ENCODE data around the gene PEF1. TPM values are rescaled to one million over a fixed set of nuclear protein-coding genes. Genes with fewer than 3 reads are reported as not detected.

Gene PEF1
- total RNA-seq, 1 experiment from 2014 or later, result 56.3 TPM

DNA sequence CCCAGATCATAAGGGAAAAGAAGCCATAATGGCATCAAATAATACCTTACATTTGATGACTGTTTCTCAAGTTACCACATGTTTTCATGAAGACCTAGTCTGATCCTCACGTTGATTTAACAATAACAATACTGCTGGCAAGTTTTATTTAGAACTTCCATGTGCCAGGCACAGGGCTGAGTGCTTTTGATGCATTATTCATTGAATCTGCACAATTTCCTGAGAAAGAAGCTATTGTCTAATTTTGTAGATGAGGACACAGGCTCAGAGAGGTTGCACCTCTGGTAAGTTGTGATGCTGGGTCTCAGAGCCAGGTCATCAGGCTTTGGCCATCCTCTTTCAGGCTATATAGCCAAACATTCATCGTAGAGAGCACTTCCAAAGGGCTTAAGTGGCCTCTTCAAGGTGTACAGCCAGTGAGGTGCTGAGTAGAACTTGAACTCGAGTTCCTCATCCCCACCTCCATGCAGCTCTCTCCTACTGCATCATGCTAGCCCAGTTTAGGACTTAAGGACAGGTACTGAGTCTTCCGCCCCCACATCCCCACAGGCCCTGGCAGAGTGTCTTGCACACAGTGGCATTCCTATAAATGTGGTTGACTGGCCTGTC is 8.3 kb upstream of the PEF1 start:
- CTCF ChIA-PET, result interaction anchor here (0.6 kb wide), 1 partner anchor 126 kb away, joined by 4 read pairs; no protein-coding TSS in a partner anchor
- no TSS peak for BruUV-seq (replicated peaks)
- intact Hi-C loops (cut with micrococcal nuclease; ENCODE audit: unreplicated experiment), result no loop called here
- POLR2A ChIA-PET (ENCODE audit: low non-redundant PET), result no interaction called here
- Histone ChIP-seq H3K27me3 (replicated peaks; ENCODE audit: insufficient read depth, low read depth, low read length, poor library complexity) (no peaks in the 10 kb centered on the region), H3K36me3 (ENCODE audit: insufficient read depth, low read length, poor library complexity, severe bottlenecking) (no peaks in the 10 kb centered on the region), H3K27ac (ENCODE audit: low read depth, low read length, poor library complexity, severe bottlenecking) (no peak overlapping the region), H3K9me3 (ENCODE audit: low read depth, low read length, poor library complexity, severe bottlenecking) (no peaks in the 10 kb centered on the region), H3K4me3 (ENCODE audit: low read depth, low read length, poor library complexity, severe bottlenecking) (no peak overlapping the region), H3K4me1 (ENCODE audit: insufficient read depth, low read length, poor library complexity, severe bottlenecking) (no peaks in the 10 kb centered on the region)
- TF ChIP-seq, protein P1, sequence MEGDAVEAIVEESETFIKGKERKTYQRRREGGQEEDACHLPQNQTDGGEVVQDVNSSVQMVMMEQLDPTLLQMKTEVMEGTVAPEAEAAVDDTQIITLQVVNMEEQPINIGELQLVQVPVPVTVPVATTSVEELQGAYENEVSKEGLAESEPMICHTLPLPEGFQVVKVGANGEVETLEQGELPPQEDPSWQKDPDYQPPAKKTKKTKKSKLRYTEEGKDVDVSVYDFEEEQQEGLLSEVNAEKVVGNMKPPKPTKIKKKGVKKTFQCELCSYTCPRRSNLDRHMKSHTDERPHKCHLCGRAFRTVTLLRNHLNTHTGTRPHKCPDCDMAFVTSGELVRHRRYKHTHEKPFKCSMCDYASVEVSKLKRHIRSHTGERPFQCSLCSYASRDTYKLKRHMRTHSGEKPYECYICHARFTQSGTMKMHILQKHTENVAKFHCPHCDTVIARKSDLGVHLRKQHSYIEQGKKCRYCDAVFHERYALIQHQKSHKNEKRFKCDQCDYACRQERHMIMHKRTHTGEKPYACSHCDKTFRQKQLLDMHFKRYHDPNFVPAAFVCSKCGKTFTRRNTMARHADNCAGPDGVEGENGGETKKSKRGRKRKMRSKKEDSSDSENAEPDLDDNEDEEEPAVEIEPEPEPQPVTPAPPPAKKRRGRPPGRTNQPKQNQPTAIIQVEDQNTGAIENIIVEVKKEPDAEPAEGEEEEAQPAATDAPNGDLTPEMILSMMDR (conservative IDR thresholded peaks at IDR 0.05; ENCODE audit: low read depth, low read length), result no peak
- no peak for TF ChIP-seq EZH2 (IDR thresholded peaks at IDR 0.05; ENCODE audit: borderline replicate concordance, low read depth, low read length, poor library complexity, severe bottlenecking)
- no peak for DNase-seq (ENCODE audit: low spot score)

DNA sequence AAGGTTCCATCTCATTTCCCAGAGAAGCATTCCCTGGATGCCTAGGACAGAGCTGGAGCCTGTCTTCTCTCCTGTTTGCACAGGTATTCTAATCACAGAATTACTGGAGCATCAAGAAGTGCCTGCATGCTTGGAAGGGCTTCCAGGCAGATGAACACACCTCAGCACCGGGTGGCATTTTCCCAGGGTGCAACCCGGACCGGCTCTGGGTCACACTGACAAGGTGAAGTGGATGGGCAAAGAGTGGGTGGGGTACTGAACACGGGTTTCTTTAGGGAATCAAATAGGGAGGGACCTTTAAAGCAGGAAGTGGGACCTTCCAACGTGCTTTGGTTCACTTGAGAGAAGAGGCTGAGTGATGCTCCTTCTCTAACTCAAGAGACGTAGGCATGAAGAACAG is 7.1 kb upstream of the PEF1 start:
- H3K36me3 ChIP-seq (ENCODE audit: insufficient read depth, low read length, poor library complexity, severe bottlenecking), result no peaks in the 10 kb centered on the region
- DNase-seq (ENCODE audit: low spot score), result no peak
- POLR2A ChIA-PET (ENCODE audit: low non-redundant PET), result interaction anchor here (0.7 kb wide), 1 partner anchor 9 kb away, joined by 4 read pairs; no protein-coding TSS in a partner anchor
- no peak overlapping the region for H3K4me3 ChIP-seq (ENCODE audit: low read depth, low read length, poor library complexity, severe bottlenecking)
- CTCF ChIA-PET, result no interaction called here
- intact Hi-C loops (cut with micrococcal nuclease; ENCODE audit: unreplicated experiment), result no loop called here
- no peaks in the 10 kb centered on the region for H3K9me3 ChIP-seq (ENCODE audit: low read depth, low read length, poor library complexity, severe bottlenecking)
- H3K27ac ChIP-seq (ENCODE audit: low read depth, low read length, poor library complexity, severe bottlenecking), result no peak overlapping the region
- TF ChIP-seq, protein P1 (conservative IDR thresholded peaks at IDR 0.05; ENCODE audit: low read depth, low read length), result no peak
- TF ChIP-seq EZH2 (IDR thresholded peaks at IDR 0.05; ENCODE audit: borderline replicate concordance, low read depth, low read length, poor library complexity, severe bottlenecking), result no peak
- no TSS peak for BruUV-seq (replicated peaks)
- no peaks in the 10 kb centered on the region for H3K27me3 ChIP-seq (replicated peaks; ENCODE audit: insufficient read depth, low read depth, low read length, poor library complexity)
- H3K4me1 ChIP-seq (ENCODE audit: insufficient read depth, low read length, poor library complexity, severe bottlenecking), result no peaks in the 10 kb centered on the region

DNA sequence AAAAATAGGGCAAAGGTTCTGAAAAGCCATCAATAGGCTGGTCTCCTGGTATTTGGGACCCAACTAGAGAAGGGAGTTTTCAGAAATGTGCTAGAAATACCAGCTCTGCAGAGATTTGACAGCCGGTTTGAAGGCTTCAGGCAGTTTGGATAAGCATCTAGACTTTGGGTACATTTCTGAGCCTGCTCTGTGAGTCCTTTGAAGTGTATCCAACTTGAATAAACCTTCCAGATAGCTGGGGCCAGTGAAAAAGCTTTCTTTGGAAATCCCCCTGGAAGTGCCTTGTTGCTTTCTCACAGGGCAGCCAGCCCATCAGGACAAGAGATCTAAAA is 6.4 kb upstream of the PEF1 start:
- ChIA-PET POLR2A (ENCODE audit: low non-redundant PET) (no interaction called here), CTCF (no interaction called here)
- DNase-seq (ENCODE audit: low spot score), result no peak
- no TSS peak for BruUV-seq (replicated peaks)
- H3K4me3 ChIP-seq (ENCODE audit: low read depth, low read length, poor library complexity, severe bottlenecking), result no peak overlapping the region
- no peaks in the 10 kb centered on the region for H3K4me1 ChIP-seq (ENCODE audit: insufficient read depth, low read length, poor library complexity, severe bottlenecking)
- no peaks in the 10 kb centered on the region for H3K9me3 ChIP-seq (ENCODE audit: low read depth, low read length, poor library complexity, severe bottlenecking)
- no peaks in the 10 kb centered on the region for H3K27me3 ChIP-seq (replicated peaks; ENCODE audit: insufficient read depth, low read depth, low read length, poor library complexity)
- H3K27ac ChIP-seq (ENCODE audit: low read depth, low read length, poor library complexity, severe bottlenecking), result no peak overlapping the region
- H3K36me3 ChIP-seq (ENCODE audit: insufficient read depth, low read length, poor library complexity, severe bottlenecking), result no peaks in the 10 kb centered on the region
- intact Hi-C loops (cut with micrococcal nuclease; ENCODE audit: unreplicated experiment), result no loop called here
- TF ChIP-seq, protein P1 (conservative IDR thresholded peaks at IDR 0.05; ENCODE audit: low read depth, low read length), result no peak
- no peak for TF ChIP-seq EZH2 (IDR thresholded peaks at IDR 0.05; ENCODE audit: borderline replicate concordance, low read depth, low read length, poor library complexity, severe bottlenecking)

Measured in A673 (cell line).